HepG2 (cell line): ENCODE results near the gene GUCY2F. TPM values are rescaled to one million over a fixed set of nuclear protein-coding genes. Genes with fewer than 3 reads are reported as not detected.

Source experiments
- ATAC-seq: fragments of 200-7000 bp; cut with Tn5 transposase; 3 replicates; pipeline ENCODE4 v1.9.1; 2020; ENCODE audit warnings: mild to moderate bottlenecking, moderate library complexity
- BruUV-seq: library from RNA; stranded (reverse); fragments of 400-500 nt; replicated peaks from 2 replicates; lab custom pipeline; 2021; lab: Mats Ljungman, UMichigan
- CTCF ChIA-PET: fragments of 300-600 bp; formaldehyde crosslinking; extraction: SDS; loops from one replicate; lab custom pipeline; 2021; ENCODE audit warnings: low total read pairs, inconsistent platforms, low intra/inter-chr PET ratio; lab: Yijun Ruan, JAX
- POLR2A ChIA-PET: fragments of 350-600 bp; sonication (Branson Sonifier 250); formaldehyde crosslinking; loops from one replicate; lab custom pipeline; 2020; ENCODE audit warnings: antibody characterized with exemption, inconsistent platforms; lab: Yijun Ruan, JAX
- DNase-seq: peaks from one replicate; pipeline ENCODE4 v3.0.0-alpha.2; 2015; ENCODE audit warnings: low spot score
- FAIRE-seq: peaks from 3 replicates; lab custom pipeline; 2011; peaks lifted over from hg19 to GRCh38; lab: Jason Lieb, UNC
- H2AFZ ChIP-seq: one replicate; pipeline ENCODE4 v1.6.1; 2011; ENCODE audit warnings: low read length, inconsistent platforms
- H3K27ac ChIP-seq: fragments of 300-600 bp; 3 replicates; pipeline ENCODE4 v1.8.0; 2011; ENCODE audit warnings: mixed run types, mild to moderate bottlenecking, mixed read lengths, low read length, inconsistent platforms; ENCODE audit not compliant: insufficient read depth; ENCODE audit errors: extremely low read length
- H3K27me3 ChIP-seq, 2 experiments: fragments of 200-600 bp in 1 of 2; 2 replicates in 1 of 2; 3 replicates in 1 of 2; pipeline versions ENCODE4 v1.6.0 to v1.8.0; 2011; ENCODE audit warnings: low read length in 2 of 2, mild to moderate bottlenecking in 2 of 2, moderate library complexity in 2 of 2, inconsistent platforms in 1 of 2; ENCODE audit not compliant: insufficient read depth in 2 of 2, control insufficient read depth in 1 of 2
- H3K36me3 ChIP-seq, 2 experiments: fragments of 200-600 bp in 1 of 2; replicated peaks in 1 of 2; 2 replicates in 1 of 2; 3 replicates in 1 of 2; pipeline versions ENCODE4 v1.5.1 to v1.8.0; 2011; ENCODE audit warnings: low read length in 2 of 2, inconsistent platforms in 1 of 2; ENCODE audit not compliant: insufficient read depth in 2 of 2, control insufficient read depth in 1 of 2
- H3K4me1 ChIP-seq: 2 replicates; pipeline ENCODE4 v1.5.1; 2012; ENCODE audit warnings: low read length, inconsistent platforms; ENCODE audit not compliant: insufficient read depth
- H3K4me2 ChIP-seq: 2 replicates; pipeline ENCODE4 v1.6.0; 2011; ENCODE audit warnings: low read depth, low read length, inconsistent platforms
- H3K4me3 ChIP-seq, 3 experiments: fragments of 200-600 bp in 1 of 3; sonication (generic), shearing (Covaris generic) in 1 of 3; replicated peaks in 1 of 3; 2 replicates each; pipeline ENCODE4 v1.5.1; 2011 to 2016; ENCODE audit warnings: low read length in 3 of 3, inconsistent platforms in 2 of 3, low read depth in 2 of 3, mild to moderate bottlenecking in 2 of 3, control low read depth in 1 of 3, mixed read lengths in 1 of 3; ENCODE audit not compliant: insufficient read depth in 1 of 3
- H3K79me2 ChIP-seq: one replicate; pipeline ENCODE4 v1.6.1; 2011; ENCODE audit warnings: low read length, inconsistent platforms; ENCODE audit not compliant: insufficient read depth
- H3K9ac ChIP-seq: 2 replicates; pipeline ENCODE4 v1.6.0; 2011; ENCODE audit warnings: mild to moderate bottlenecking, low read depth, low read length, inconsistent platforms; ENCODE audit not compliant: insufficient read depth
- H3K9me3 ChIP-seq: 2 replicates; pipeline ENCODE4 v1.5.1; 2012; ENCODE audit warnings: mild to moderate bottlenecking, low read length
- H4K20me1 ChIP-seq: 2 replicates; pipeline ENCODE4 v1.6.0; 2011; ENCODE audit warnings: inconsistent platforms, mild to moderate bottlenecking, low read length, moderate library complexity; ENCODE audit not compliant: insufficient read depth
- PRMT3 ChIP-seq: sonication (generic); formaldehyde crosslinking; IDR thresholded peaks from 2 replicates; pipeline ENCODE4 v1.8.1; 2022; ENCODE audit warnings: low read depth, mild to moderate bottlenecking, moderate library complexity, missing genetic modification reagents, borderline replicate concordance
- ZFAT ChIP-seq: sonication (generic); formaldehyde crosslinking; conservative IDR thresholded peaks from 2 replicates; pipeline ENCODE4 v1.8.1; 2023; ENCODE audit warnings: missing genetic modification reagents, inconsistent platforms
- ZNF607 ChIP-seq: sonication (generic); formaldehyde crosslinking; IDR thresholded peaks from 2 replicates; pipeline ENCODE4 v1.5.1; 2020; ENCODE audit warnings: missing genetic modification reagents, mild to moderate bottlenecking, borderline replicate concordance
- WGBS: methylation state at CpG from one replicate; pipeline ENCODE4 v1.1.6; 2017; ENCODE audit warnings: low lambda C conversion rate; 5-methylcytosine and 5-hydroxymethylcytosine counted together
- in situ Hi-C: cut with HindIII; loops from 2 replicates; pipeline ENCODE4 v1.10.0; 2017; ENCODE audit warnings: low pct_unique_long_range_greater_than_20kb; ENCODE audit not compliant: extremely low pct_ligation_motif_present
- intact Hi-C: fragments of 100-400 bp; cut with micrococcal nuclease; formaldehyde crosslinking; loops from one replicate; pipeline ENCODE4 v1.10.0; 2022; ENCODE audit not compliant: unreplicated experiment
- polyA plus RNA-seq, 8 experiments: library from polyadenylated mRNA; depleted of rRNA in 3 of 8; stranded (reverse) in 7 of 8; unstranded in 1 of 8; fragments of >200 nt; fragmentation: Illumina TruSeq in 4 of 8; extraction: Trizol in 4 of 8; gene quantifications; 2 replicates each; pipeline versions ENCODE4 v1.2.1 to v1.2.3, GENCODE V29; 2011 to 2016; ENCODE audit warnings: low read depth in 4 of 8, missing spikeins in 1 of 8, mixed read lengths in 1 of 8; ENCODE audit not compliant: insufficient read depth in 1 of 8
- total RNA-seq, 5 experiments: library from RNA; depleted of rRNA; stranded (reverse); fragments of >200 nt; fragmentation: Illumina TruSeq; extraction: Trizol; gene quantifications; 2 replicates each; pipeline ENCODE4 v1.2.3, GENCODE V29; 2016; ENCODE audit warnings: low read depth in 1 of 5
- TF ChIP-seq, protein P1 (sequence below): sonication (generic); formaldehyde crosslinking; IDR thresholded peaks from 2 replicates; pipeline ENCODE4 v1.4.0; 2020; ENCODE audit warnings: mild to moderate bottlenecking, missing genetic modification reagents, borderline replicate concordance

Gene GUCY2F
- total and polyA plus RNA-seq, 2 of the 13 experiments (the other 11 are each of a cell fraction or from before 2014, with no cell fraction given), result 0.03 TPM; not detected in 1

DNA sequence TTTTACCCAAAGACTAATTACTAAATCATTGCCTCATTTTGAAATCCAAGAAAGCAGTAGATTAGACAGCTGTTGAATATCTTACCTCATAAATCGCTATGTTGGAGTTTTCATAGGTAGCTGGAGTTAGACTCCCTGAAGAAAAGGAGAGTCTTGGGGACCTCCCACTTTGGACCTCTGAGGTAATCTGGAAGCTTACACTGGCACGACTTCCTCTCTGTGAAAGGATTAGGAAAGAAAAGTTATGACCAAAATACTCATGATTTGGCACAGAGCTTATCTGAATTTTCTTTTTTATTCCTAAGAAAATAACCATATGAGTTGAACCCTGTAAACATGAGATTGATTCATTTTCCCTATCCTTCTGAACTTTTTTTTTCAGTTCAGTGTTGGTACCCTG lies 40.6 kb downstream of the GUCY2F start:
- Histone ChIP-seq H3K4me2 (no peak overlapping the region), H3K4me3 (no peak overlapping the region), H2AFZ (no peak overlapping the region), H3K9me3 (no peaks in the 10 kb centered on the region), H3K27me3 (no peaks in the 10 kb centered on the region), H4K20me1 (no peaks in the 10 kb centered on the region), H3K9ac (no peak overlapping the region), H3K79me2 (no peaks in the 10 kb centered on the region), H3K4me1 (no peaks in the 10 kb centered on the region), H3K36me3 (no peaks in the 10 kb centered on the region)
- intact Hi-C loops, result no loop called here
- DNase-seq, result no peak
- ChIA-PET POLR2A (no interaction called here), CTCF (no interaction called here)
- 4% methylated on average over 2 of the region's 2 CpGs for WGBS
- BruUV-seq, result no TSS peak
- in situ Hi-C loops, result no loop called here
- no peak for ATAC-seq
- FAIRE-seq, result no peak
- TF ChIP-seq, protein P1, sequence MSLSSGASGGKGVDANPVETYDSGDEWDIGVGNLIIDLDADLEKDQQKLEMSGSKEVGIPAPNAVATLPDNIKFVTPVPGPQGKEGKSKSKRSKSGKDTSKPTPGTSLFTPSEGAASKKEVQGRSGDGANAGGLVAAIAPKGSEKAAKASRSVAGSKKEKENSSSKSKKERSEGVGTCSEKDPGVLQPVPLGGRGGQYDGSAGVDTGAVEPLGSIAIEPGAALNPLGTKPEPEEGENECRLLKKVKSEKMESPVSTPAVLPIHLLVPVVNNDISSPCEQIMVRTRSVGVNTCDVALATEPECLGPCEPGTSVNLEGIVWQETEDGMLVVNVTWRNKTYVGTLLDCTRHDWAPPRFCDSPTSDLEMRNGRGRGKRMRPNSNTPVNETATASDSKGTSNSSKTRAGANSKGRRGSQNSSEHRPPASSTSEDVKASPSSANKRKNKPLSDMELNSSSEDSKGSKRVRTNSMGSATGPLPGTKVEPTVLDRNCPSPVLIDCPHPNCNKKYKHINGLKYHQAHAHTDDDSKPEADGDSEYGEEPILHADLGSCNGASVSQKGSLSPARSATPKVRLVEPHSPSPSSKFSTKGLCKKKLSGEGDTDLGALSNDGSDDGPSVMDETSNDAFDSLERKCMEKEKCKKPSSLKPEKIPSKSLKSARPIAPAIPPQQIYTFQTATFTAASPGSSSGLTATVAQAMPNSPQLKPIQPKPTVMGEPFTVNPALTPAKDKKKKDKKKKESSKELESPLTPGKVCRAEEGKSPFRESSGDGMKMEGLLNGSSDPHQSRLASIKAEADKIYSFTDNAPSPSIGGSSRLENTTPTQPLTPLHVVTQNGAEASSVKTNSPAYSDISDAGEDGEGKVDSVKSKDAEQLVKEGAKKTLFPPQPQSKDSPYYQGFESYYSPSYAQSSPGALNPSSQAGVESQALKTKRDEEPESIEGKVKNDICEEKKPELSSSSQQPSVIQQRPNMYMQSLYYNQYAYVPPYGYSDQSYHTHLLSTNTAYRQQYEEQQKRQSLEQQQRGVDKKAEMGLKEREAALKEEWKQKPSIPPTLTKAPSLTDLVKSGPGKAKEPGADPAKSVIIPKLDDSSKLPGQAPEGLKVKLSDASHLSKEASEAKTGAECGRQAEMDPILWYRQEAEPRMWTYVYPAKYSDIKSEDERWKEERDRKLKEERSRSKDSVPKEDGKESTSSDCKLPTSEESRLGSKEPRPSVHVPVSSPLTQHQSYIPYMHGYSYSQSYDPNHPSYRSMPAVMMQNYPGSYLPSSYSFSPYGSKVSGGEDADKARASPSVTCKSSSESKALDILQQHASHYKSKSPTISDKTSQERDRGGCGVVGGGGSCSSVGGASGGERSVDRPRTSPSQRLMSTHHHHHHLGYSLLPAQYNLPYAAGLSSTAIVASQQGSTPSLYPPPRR (CRISPR knock-in tag), result no peak
- TF ChIP-seq ZNF607 (CRISPR knock-in tag) (no peak), PRMT3 (no peak), ZFAT (CRISPR knock-in tag) (no peak)
- TF ChIP-seq, all 625 proteins: peak for 0
- no peak overlapping the region for H3K27ac ChIP-seq
